MM.1S (cell line): Measurements from ENCODE around the gene GATA5.

ENCODE experiments used
- CTCF ChIP-seq: fragments of 300-600 bp; sonication (generic); IDR thresholded peaks from 2 replicates; pipeline ENCODE4 v1.5.1; 2016; ENCODE audit warnings: antibody characterized with exemption, low read length, mixed read lengths
- EZH2 ChIP-seq: fragments of 300-600 bp; sonication (generic); optimal IDR thresholded peaks from 2 replicates; pipeline ENCODE3; 2017; ENCODE audit warnings: low read depth, mild to moderate bottlenecking, antibody characterized with exemption, low read length, mixed read lengths
- EZH2phosphoT487 ChIP-seq: fragments of 300-600 bp; sonication (generic); IDR thresholded peaks from 2 replicates; pipeline ENCODE4 v1.6.1; 2018; ENCODE audit warnings: antibody characterized with exemption, low read length

- TF ChIP-seq CTCF (no peak), EZH2 (no peak), EZH2phosphoT487 (no peak)
Observed at GRCh38 chr20:62457098-62457497, 18.7 kb downstream of the GATA5 start.
